SKM-1 treated with dmso at 0.1 percent for 144 hours (cell line): ENCODE data around the gene ANK2.

Experiments used
- DNase-seq: peaks from one replicate; lab custom pipeline; 2025; ENCODE audit not compliant: unreplicated experiment; lab: John Stamatoyannopoulos, UW

The ANK2 gene

DNA sequence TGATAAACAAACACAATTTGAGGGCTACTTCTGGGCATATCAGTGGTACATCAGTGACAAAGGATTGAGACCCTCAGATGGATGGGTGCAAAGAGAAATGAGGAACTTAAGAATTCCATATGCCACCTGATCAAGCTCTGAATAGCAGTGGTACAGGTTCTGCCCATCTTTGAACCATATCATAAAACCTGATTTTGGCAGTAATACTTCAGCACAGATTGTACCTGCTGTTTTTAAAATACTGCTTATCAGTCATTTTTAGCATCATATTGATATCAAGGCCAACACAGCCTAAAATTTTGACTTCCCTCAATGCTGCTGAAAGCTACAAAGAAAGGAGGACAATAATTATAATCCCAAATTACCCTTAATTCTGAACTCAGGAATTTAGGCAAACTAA, 41.5 kb downstream of the ANK2 start:
- DNase-seq, result no peak

- no peak for DNase-seq
Measured at GRCh38 chr4:113094331-113094730, 44.9 kb downstream of the ANK2 start.

- no peak for DNase-seq
Measured at GRCh38 chr4:113094802-113095201, 45.3 kb downstream of the ANK2 start.

- no peak for DNase-seq
Measured at GRCh38 chr4:113101669-113102068, 52.2 kb downstream of the ANK2 start.

GRCh38 chr4:113103556-113103955, 54.1 kb downstream of the ANK2 start:
- no peak for DNase-seq

DNA sequence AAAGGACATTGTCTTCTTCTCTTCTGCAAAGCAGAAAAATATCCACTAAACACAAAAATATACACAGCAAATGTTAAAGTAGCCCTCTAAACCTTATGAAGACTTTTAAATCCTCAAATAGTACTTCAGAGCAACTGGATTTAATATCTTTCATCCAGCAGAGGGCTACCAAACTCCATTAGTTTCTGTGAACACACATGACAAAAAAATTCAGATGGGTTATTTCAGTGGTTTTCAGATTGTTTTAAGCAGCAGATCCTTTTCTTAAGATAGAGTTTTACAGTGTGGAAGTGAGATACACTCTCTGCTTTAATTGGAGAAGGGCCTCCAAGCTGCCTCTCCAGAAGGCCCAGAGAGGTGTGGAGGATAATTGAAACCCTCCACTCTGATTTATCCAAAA, 56.7 kb downstream of the ANK2 start:
- DNase-seq, result no peak

DNA sequence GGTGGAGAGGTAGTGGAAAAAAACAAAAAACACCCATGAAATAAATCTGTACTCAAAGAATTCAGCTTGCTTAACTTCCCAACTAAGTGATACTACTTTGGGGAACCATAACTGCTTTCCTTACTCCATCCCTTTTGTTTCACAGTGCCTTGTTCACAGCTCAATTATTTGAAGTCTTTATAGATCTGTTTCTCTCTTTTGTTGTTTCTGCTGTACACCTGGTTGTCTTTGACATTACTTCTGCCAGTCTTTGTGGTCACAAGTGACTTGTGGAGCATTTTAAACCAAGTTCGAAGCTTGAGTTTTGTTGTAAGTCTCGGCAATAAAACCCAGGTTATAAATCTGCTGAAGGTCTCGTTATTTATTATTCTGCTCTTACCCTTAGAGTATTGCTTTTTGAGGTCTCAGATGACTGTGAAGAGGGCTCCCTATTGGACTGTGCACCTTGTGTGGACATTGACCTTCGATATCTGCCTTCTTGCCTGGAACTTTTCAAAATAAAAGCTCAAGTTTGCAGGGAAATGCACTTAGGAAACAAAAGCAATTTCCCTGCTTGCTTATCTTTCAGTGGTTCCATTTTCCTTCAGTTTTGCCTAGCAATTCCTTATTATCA, 59.8 kb downstream of the ANK2 start:
- no peak for DNase-seq

GRCh38 chr4:113112338-113112978, 63.0 kb downstream of the ANK2 start:
- DNase-seq, result peak; percentile 25

- no peak for DNase-seq
Measured at GRCh38 chr4:113113151-113113550, 63.7 kb downstream of the ANK2 start.

DNA sequence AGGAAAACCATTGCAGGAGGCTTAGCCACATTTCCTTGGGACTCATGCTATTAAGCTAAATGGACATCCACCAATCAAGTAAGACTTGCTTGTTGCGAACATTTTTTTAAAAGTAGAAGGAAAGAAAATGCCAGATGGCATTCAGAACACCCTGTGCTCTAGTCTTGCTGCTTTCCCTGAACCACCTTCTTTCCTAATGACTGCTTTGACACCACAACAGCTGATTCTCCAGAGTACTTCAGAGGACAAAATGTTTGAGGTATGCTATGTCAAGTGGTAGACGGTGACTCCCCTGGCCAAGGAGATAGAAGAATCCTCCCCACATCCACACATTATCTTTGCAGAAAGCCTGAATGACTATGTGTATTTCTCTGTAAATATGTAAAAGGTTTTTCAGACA, 65.4 kb downstream of the ANK2 start:
- no peak for DNase-seq

DNA sequence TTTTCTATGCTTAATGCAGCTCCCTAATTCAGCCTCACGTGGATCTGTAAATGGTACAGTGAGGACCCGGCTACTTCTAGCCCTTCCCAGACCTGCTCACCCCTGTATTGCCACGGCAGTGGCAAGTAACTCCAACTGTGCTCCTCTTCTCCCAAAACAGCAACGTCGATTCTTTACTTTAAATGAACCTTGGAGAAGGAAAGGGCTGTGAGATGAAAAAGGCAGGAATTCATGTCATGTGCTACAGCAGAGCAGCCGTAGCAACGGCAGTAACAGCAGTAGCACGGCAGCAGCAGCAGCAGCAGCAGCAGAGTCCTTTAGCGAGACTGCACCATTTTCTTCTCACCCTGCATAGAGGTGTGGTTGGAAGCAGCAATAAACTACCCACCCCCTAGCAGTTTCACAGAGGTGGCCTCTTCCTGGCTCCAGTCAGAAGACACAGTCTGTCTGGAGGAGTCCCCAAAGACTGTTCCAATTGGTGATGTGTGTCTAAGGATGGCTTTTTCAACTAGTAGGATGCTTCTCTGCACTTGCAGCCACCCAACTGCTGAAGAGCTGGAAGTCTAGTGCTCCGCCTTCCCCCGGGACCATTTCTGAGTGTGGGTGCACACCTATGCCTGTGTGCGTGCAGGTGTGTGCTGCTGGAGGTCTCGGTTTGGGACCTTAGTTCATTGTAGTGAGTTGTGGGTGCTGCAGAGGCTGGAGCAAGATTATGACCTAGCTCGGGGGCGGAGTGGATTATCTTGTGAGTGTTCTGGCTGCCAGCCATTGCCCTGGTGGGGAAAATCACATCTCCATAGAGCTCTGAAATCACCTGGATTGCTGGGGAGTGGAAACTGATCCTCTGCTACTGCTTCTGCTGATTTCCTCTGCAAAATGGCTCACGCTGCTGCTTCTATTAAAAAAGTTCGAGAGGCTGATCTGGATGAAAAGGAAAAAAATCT, 67.2 kb downstream of the ANK2 start:
- DNase-seq, result no peak

- DNase-seq, result no peak
Measured at GRCh38 chr4:113117358-113117702, 67.9 kb downstream of the ANK2 start.

DNA sequence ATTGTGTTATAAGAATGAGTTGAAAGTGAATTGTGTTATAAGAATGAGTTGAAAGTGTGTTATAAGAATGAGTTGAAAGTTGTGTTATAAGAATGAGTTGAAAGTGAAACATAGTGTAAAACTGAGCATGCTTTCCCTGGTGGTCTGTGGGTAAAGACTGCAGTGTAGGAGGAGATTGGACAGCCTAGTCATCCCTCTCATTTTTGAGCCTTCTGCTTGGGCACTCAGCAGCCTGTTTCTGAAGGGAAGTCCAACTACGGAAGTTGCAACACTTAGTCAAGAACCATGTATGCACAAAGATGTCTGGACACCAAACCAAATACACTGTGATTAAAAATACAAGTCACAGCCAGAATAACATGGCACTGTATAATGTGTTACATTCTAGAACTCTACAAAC, 72.6 kb downstream of the ANK2 start:
- no peak for DNase-seq

DNA sequence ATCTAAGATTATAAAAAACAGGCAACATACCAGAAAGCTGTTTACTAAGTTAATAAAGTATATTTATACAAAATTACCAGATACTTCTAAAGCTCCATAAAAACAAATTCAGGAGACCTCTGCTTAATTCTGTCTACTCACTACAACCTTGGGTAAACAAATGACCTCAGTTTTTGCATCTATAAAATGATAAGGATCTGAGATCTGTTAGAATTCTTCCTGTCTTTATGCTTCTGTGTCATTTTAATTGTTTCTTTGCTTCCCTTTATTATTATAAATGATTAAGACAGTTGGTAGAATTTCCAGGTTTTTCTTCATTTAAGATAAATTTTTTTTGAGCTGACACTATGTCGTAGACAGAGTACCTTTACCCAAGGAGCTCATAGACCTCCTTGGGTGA, 76.0 kb downstream of the ANK2 start:
- no peak for DNase-seq

DNA sequence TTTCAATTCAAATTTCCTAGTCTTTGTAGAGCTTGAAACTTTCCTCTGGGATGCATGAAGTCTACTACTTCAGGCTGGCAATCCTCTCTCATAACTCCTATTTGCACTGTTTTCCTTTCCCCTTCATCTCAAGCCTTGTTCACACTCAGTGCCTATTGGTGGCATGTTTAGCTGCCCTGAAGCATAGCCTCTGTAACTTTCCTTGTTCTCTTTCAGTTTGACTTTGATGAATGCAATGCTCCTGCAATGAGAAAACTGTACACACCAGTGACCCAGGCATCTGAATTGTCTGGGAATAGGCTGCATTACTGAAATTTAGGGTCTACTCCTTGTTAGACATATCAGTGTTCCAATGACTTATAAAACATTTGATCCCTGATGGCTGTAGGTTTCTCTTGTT, 81.7 kb downstream of the ANK2 start:
- DNase-seq, result no peak

- DNase-seq, result no peak
Measured at GRCh38 chr4:113131621-113132020, 82.2 kb downstream of the ANK2 start.

DNA sequence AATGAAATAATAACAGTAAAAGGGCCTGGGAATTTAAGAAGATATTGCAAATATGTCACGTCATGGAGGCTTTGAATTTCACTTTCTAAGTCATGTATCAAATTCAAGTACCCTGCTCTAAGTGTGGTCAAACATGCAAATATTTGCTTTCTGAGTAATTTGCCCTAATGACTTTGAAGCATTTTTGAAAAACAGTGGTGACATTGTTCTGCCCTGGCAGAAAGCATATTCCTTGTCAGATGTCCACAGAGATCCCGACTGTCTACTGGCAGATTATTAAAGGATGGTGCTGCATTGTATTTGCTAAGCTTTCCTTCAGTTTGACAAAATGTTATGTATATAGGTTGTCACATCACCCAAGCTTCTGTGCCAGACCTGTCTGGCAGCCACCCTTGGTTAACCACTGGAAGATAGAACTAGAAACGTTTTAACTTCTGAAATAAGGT, 92.5 kb downstream of the ANK2 start:
- no peak for DNase-seq

DNA sequence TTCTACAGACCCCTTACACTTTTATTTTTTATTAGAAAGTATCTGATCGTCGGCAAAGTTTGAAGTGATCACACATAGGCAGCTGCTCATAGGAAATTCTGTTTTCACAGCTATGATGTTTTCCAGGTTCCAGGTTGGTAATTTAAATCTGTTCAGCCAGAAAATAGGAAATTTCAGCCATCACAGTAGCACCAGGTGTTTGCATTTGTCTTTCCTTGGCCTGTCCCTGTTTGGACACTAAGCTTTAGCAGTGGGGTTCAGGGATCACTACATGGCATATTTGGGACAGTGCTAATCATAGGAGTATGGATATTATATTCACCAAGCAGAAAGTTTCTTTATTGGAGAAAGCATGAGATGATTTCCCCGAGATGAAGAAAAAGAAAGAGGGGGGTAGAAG, 92.9 kb downstream of the ANK2 start:
- DNase-seq, result no peak

DNA sequence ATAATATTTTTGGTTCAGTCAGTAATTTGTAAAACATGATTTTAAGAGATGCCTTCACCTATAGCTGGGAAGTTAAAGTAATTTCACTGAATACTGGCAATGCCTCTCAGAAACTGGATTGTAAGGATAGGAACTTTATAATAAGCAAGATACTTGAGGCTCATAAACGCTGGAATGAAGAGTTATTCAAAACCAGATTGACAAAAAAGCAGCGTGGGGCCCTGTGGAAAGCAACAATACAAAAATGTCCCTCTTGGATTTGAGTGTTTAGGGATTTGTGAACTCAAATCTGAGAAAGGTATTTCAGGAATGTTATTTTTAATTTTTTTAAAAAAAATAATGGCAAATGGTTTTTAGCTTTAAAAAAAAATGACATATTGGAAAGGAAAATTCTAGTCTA, 94.6 kb downstream of the ANK2 start:
- no peak for DNase-seq

DNA sequence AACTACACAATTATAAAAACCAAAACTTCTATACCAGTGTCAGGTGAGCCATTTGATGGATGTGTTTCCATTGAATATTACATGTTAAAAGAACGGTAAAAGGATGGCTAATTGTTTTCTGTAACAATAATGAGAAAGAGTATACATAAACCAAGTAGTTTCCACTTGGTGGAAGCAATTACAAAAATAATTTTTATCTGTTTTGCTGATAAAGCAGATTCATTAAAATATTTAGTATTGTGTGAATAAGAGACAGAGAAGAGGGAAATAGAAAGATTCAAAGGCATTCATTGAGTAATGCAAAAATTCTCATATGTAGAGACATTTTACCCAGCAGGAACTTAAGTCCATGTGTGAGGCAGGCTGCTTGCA, 95.7 kb downstream of the ANK2 start:
- DNase-seq, result no peak

- no peak for DNase-seq
Measured at GRCh38 chr4:113145519-113146291, 96.3 kb downstream of the ANK2 start.
